ENCODE results near the gene TACR2. TPM values are rescaled to one million over a fixed set of nuclear protein-coding genes. Genes with fewer than 3 reads are reported as not detected.

TACR2 gene
- polyA plus RNA-seq, 1 donor from 2014 or later = 0.16 TPM

- Mint-ChIP-seq H3K4me3 (no peak overlapping the region), H3K27ac (no peak overlapping the region), H3K36me3 (peaks cover 12% of the 10 kb centered on the region), H3K9me3 (no peaks in the 10 kb centered on the region), H3K4me1 (peaks cover 6 to 11% (median 7%) of the 10 kb centered on the region in 3 donors), H3K27me3 (no peaks in the 10 kb centered on the region)
These were observed 52.3 kb downstream of the TACR2 start for GRCh38 chr10:69364232-69364940.

GRCh38 chr10:69363666-69364065 lies 53.1 kb downstream of the TACR2 start:
- H3K27ac Mint-ChIP-seq = no peak overlapping the region

GRCh38 chr10:69362471-69362954 lies 54.2 kb downstream of the TACR2 start:
- peaks cover 14 to 24% (median 16%) of the 10 kb centered on the region in 3 donors for H3K4me1 Mint-ChIP-seq

More at GRCh38 chr10:69363666-69364065, 53.1 kb downstream of the TACR2 start:
- Mint-ChIP-seq H3K9me3 (no peaks in the 10 kb centered on the region), H3K27me3 (no peaks in the 10 kb centered on the region), H3K4me3 (no peak overlapping the region), H3K36me3 (peaks cover 13% of the 10 kb centered on the region), H3K4me1 (peaks cover 10 to 18% (median 11%) of the 10 kb centered on the region in 3 donors)

GRCh38 chr10:69361303-69361614 lies 55.5 kb downstream of the TACR2 start:
- Mint-ChIP-seq H3K36me3 (peaks cover 15% of the 10 kb centered on the region), H3K9me3 (no peaks in the 10 kb centered on the region)

More at GRCh38 chr10:69362471-69362954, 54.2 kb downstream of the TACR2 start:
- no peaks in the 10 kb centered on the region for H3K9me3 Mint-ChIP-seq
- H3K27me3 Mint-ChIP-seq = no peaks in the 10 kb centered on the region
- H3K36me3 Mint-ChIP-seq = peaks cover 16% of the 10 kb centered on the region
- H3K4me3 Mint-ChIP-seq = no peak overlapping the region
- H3K27ac Mint-ChIP-seq = no peak overlapping the region

GRCh38 chr10:69360485-69361302 lies 56.0 kb downstream of the TACR2 start:
- peaks cover 15% of the 10 kb centered on the region for H3K36me3 Mint-ChIP-seq
- peaks cover 14 to 24% (median 16%) of the 10 kb centered on the region in 3 donors for H3K4me1 Mint-ChIP-seq
- H3K4me3 Mint-ChIP-seq = peak overlapping the region in 1 of 4 donors; percentile 53
- no peaks in the 10 kb centered on the region for H3K27me3 Mint-ChIP-seq
- H3K27ac Mint-ChIP-seq = peak overlapping the region in 1 of 3 donors; percentile 46
- no peaks in the 10 kb centered on the region for H3K9me3 Mint-ChIP-seq

More at GRCh38 chr10:69361303-69361614, 55.5 kb downstream of the TACR2 start:
- Mint-ChIP-seq H3K27me3 (no peaks in the 10 kb centered on the region), H3K27ac (peak overlapping the region in 1 of 3 donors; percentile 46), H3K4me1 (peaks cover 14 to 24% (median 16%) of the 10 kb centered on the region in 3 donors), H3K4me3 (no peak overlapping the region)

GRCh38 chr10:69359594-69359993 lies 57.1 kb downstream of the TACR2 start:
- peak overlapping the region in 2 of 3 donors; percentile 49 to 74 for H3K27ac Mint-ChIP-seq
- no peaks in the 10 kb centered on the region for H3K27me3 Mint-ChIP-seq
- H3K4me1 Mint-ChIP-seq = peaks cover 14 to 24% (median 16%) of the 10 kb centered on the region in 3 donors

GRCh38 chr10:69359148-69359547 lies 57.6 kb downstream of the TACR2 start:
- Mint-ChIP-seq H3K27ac (peak overlapping the region in 2 of 3 donors; percentile 2 to 74), H3K27me3 (no peaks in the 10 kb centered on the region), H3K36me3 (peaks cover 9% of the 10 kb centered on the region), H3K4me3 (peak overlapping the region in 2 of 4 donors; percentile 5 to 50), H3K9me3 (no peaks in the 10 kb centered on the region), H3K4me1 (peaks cover 14 to 26% (median 16%) of the 10 kb centered on the region in 3 donors)

More at GRCh38 chr10:69359594-69359993, 57.1 kb downstream of the TACR2 start:
- H3K4me3 Mint-ChIP-seq = peak overlapping the region in 1 of 4 donors; percentile 55
- H3K36me3 Mint-ChIP-seq = peaks cover 9% of the 10 kb centered on the region
- H3K9me3 Mint-ChIP-seq = no peaks in the 10 kb centered on the region

- no peaks in the 10 kb centered on the region for H3K9me3 Mint-ChIP-seq
- H3K36me3 Mint-ChIP-seq = peaks cover 9% of the 10 kb centered on the region
- H3K4me3 Mint-ChIP-seq = no peak overlapping the region
- H3K4me1 Mint-ChIP-seq = peaks cover 14 to 31% (median 16%) of the 10 kb centered on the region in 3 donors
- no peaks in the 10 kb centered on the region for H3K27me3 Mint-ChIP-seq
- peak overlapping the region in 2 of 3 donors; percentile 2 to 54 for H3K27ac Mint-ChIP-seq
These were observed 58.4 kb downstream of the TACR2 start for GRCh38 chr10:69358148-69358795.

GRCh38 chr10:69356187-69356586 lies 60.5 kb downstream of the TACR2 start:
- Mint-ChIP-seq H3K27me3 (no peaks in the 10 kb centered on the region), H3K36me3 (peaks cover 9% of the 10 kb centered on the region), H3K4me3 (no peak overlapping the region), H3K9me3 (no peaks in the 10 kb centered on the region), H3K27ac (peak overlapping the region in 1 of 3 donors; percentile 5), H3K4me1 (peaks cover 16 to 23% (median 21%) of the 10 kb centered on the region in 3 donors)

GRCh38 chr10:69353977-69354635 lies 62.6 kb downstream of the TACR2 start:
- Mint-ChIP-seq H3K27me3 (no peaks in the 10 kb centered on the region), H3K9me3 (no peaks in the 10 kb centered on the region), H3K4me1 (peaks cover 17 to 18% (median 18%) of the 10 kb centered on the region in 3 donors), H3K4me3 (no peak overlapping the region), H3K27ac (no peak overlapping the region), H3K36me3 (peaks cover 6% of the 10 kb centered on the region)

Other genes with a start within 250 kb of the TACR2 start
- 23.0 TPM for gene SUPV3L1, start 236.7 kb downstream of the TACR2 start, polyA plus RNA-seq
- gene HKDC1, start 196.6 kb downstream of the TACR2 start, polyA plus RNA-seq = 0.43 TPM
- gene HK1, start 138.4 kb downstream of the TACR2 start, polyA plus RNA-seq = 88.6 TPM
- not detected for gene TSPAN15, start 34.5 kb upstream of the TACR2 start, polyA plus RNA-seq
- not detected for gene NEUROG3, start 156.5 kb upstream of the TACR2 start, polyA plus RNA-seq
- 1.2 TPM for gene FAM241B, start 213.3 kb upstream of the TACR2 start, polyA plus RNA-seq